ENCODE measurements around the gene NOTCH4.

Gene NOTCH4

GRCh38 chr6:32181148-32181702 is 42.6 kb downstream of the NOTCH4 start:
- DNase-seq (ENCODE audit: low spot score) = no peak

GRCh38 chr6:32179766-32180405 is 44.0 kb downstream of the NOTCH4 start:
- no peak for DNase-seq (ENCODE audit: low spot score)

- DNase-seq (ENCODE audit: low spot score) = no peak
Observed at GRCh38 chr6:32178547-32179440, 45.1 kb downstream of the NOTCH4 start.

- peak; percentile 100 for DNase-seq (ENCODE audit: low spot score)
Observed at GRCh38 chr6:32177788-32178546, 45.9 kb downstream of the NOTCH4 start, which contains the start of gene RNF5. Gene RNF5 (plus strand): TSS chr6:32178405. CDS start chr6:32178512, 107 bp downstream.

GRCh38 chr6:32177183-32177787 is 46.6 kb downstream of the NOTCH4 start:
- DNase-seq (ENCODE audit: low spot score) = no peak

- no peak for DNase-seq (ENCODE audit: low spot score)
Observed at GRCh38 chr6:32176476-32177182, 47.2 kb downstream of the NOTCH4 start.

- DNase-seq (ENCODE audit: low spot score) = peak; percentile 96
Observed at GRCh38 chr6:32175711-32176475, 48.0 kb downstream of the NOTCH4 start, which contains the start of gene AGPAT1. Gene AGPAT1 (minus strand): TSS chr6:32176084. CDS start chr6:32171496, 4,588 bp downstream.

GRCh38 chr6:32175322-32175710 is 48.6 kb downstream of the NOTCH4 start:
- DNase-seq (ENCODE audit: low spot score) = no peak

GRCh38 chr6:32174416-32174815 is 49.5 kb downstream of the NOTCH4 start:
- no peak for DNase-seq (ENCODE audit: low spot score)

- no peak for DNase-seq (ENCODE audit: low spot score)
Observed at GRCh38 chr6:32173051-32173727, 50.7 kb downstream of the NOTCH4 start.

GRCh38 chr6:32171234-32171633 is 52.6 kb downstream of the NOTCH4 start:
- no peak for DNase-seq (ENCODE audit: low spot score)

- no peak for DNase-seq (ENCODE audit: low spot score)
Observed at GRCh38 chr6:32170294-32170693, 53.6 kb downstream of the NOTCH4 start.

GRCh38 chr6:32168807-32169591 is 54.9 kb downstream of the NOTCH4 start:
- no peak for DNase-seq (ENCODE audit: low spot score)

- DNase-seq (ENCODE audit: low spot score) = no peak
Observed at GRCh38 chr6:32168350-32168749, 55.5 kb downstream of the NOTCH4 start.

- DNase-seq (ENCODE audit: low spot score) = no peak
Observed at GRCh38 chr6:32167761-32168262, 56.1 kb downstream of the NOTCH4 start.

- no peak for DNase-seq (ENCODE audit: low spot score)
Observed at GRCh38 chr6:32167154-32167760, 56.6 kb downstream of the NOTCH4 start.

GRCh38 chr6:32166411-32167061 is 57.3 kb downstream of the NOTCH4 start:
- DNase-seq (ENCODE audit: low spot score) = no peak

GRCh38 chr6:32164295-32164694 is 59.6 kb downstream of the NOTCH4 start, which contains the start of gene EGFL8:
Gene EGFL8 (plus strand): TSS chr6:32164595. CDS start chr6:32166166, 1,571 bp downstream.
- DNase-seq (ENCODE audit: low spot score) = no peak

Measured in hematopoietic multipotent progenitor cell treated with erythropoietin and hydrocortisone succinate and interleukin-3 and kit ligand, for 15 days (in vitro differentiated cells).